WTC11 (cell line): ENCODE measurements around the gene RYR2. TPM values are rescaled to one million over a fixed set of nuclear protein-coding genes. Genes with fewer than 3 reads are reported as not detected.

Experiments
- ATAC-seq: fragments of 200-7000 bp; cut with Tn5 transposase; 2 replicates; pipeline ENCODE4 v1.10.0; 2021; ENCODE audit warnings: mild to moderate bottlenecking, moderate library complexity
- CTCF ChIA-PET: fragments of 300-600 bp; sonication (Branson Sonifier 250); formaldehyde crosslinking; loops from one replicate; lab custom pipeline; 2021; ENCODE audit warnings: antibody characterized with exemption; lab: Charles Lee
- POLR2A ChIA-PET: fragments of 350-600 bp; sonication (Branson Sonifier 250); formaldehyde crosslinking; loops from one replicate; lab custom pipeline; 2021; ENCODE audit warnings: antibody characterized with exemption; lab: Charles Lee
- DNase-seq: peaks from one replicate; pipeline ENCODE4 v3.0.0; 2021; ENCODE audit warnings: low spot score
- H3K27ac Mint-ChIP-seq: 2 replicates; pipeline ENCODE4 v1.8.0; 2021; ENCODE audit warnings: mixed read lengths
- H3K27me3 Mint-ChIP-seq: 2 replicates; pipeline ENCODE4 v1.8.0; 2021; ENCODE audit warnings: low read depth, mild to moderate bottlenecking, moderate library complexity, mixed read lengths
- H3K36me3 Mint-ChIP-seq: 2 replicates; pipeline ENCODE4 v1.8.0; 2021; ENCODE audit warnings: mixed read lengths
- H3K4me1 Mint-ChIP-seq: 2 replicates; pipeline ENCODE4 v1.8.0; 2022; ENCODE audit warnings: mixed read lengths
- H3K4me3 Mint-ChIP-seq: 2 replicates; pipeline ENCODE4 v1.8.0; 2021; ENCODE audit warnings: mild to moderate bottlenecking, moderate library complexity, mixed read lengths
- H3K9me3 Mint-ChIP-seq: 2 replicates; pipeline ENCODE4 v1.8.0; 2021; ENCODE audit warnings: mixed read lengths
- CREB1 ChIP-seq: sonication (generic); formaldehyde crosslinking; IDR thresholded peaks from 2 replicates; pipeline ENCODE4 v1.8.0; 2023; ENCODE audit warnings: mild to moderate bottlenecking, missing genetic modification reagents
- CREM ChIP-seq: sonication (generic); formaldehyde crosslinking; IDR thresholded peaks from 2 replicates; pipeline ENCODE4 v1.8.1; 2022; ENCODE audit warnings: mild to moderate bottlenecking, missing genetic modification reagents, moderate library complexity
- ELF4 ChIP-seq: sonication (generic); formaldehyde crosslinking; IDR thresholded peaks from 2 replicates; pipeline ENCODE4 v1.8.1; 2022; ENCODE audit warnings: low read depth, mild to moderate bottlenecking, moderate library complexity, missing genetic modification reagents
- ETV6 ChIP-seq: sonication (generic); formaldehyde crosslinking; IDR thresholded peaks from 2 replicates; pipeline ENCODE4 v1.8.1; 2022; ENCODE audit warnings: mild to moderate bottlenecking, missing genetic modification reagents
- GABPB1 ChIP-seq: sonication (generic); formaldehyde crosslinking; IDR thresholded peaks from 2 replicates; pipeline ENCODE4 v1.8.1; 2023; ENCODE audit warnings: mild to moderate bottlenecking, missing genetic modification reagents
- PRRX2 ChIP-seq: fragments of 250-450 bp; sonication (Bioruptor Pico); IDR thresholded peaks from 2 replicates; pipeline ENCODE4 v1.8.0; 2021; ENCODE audit warnings: mild to moderate bottlenecking
- RELA ChIP-seq: sonication (generic); formaldehyde crosslinking; IDR thresholded peaks from 2 replicates; pipeline ENCODE4 v1.8.1; 2022; ENCODE audit warnings: missing genetic modification reagents, mild to moderate bottlenecking, borderline replicate concordance
- SMAD4 ChIP-seq: sonication (generic); formaldehyde crosslinking; IDR thresholded peaks from 2 replicates; pipeline ENCODE4 v1.8.0; 2022; ENCODE audit warnings: mild to moderate bottlenecking, missing genetic modification reagents
- SP1 ChIP-seq: sonication (generic); formaldehyde crosslinking; conservative IDR thresholded peaks from 2 replicates; pipeline ENCODE4 v1.8.1; 2022; ENCODE audit warnings: missing genetic modification reagents
- TEAD4 ChIP-seq: sonication (generic); formaldehyde crosslinking; IDR thresholded peaks from 2 replicates; pipeline ENCODE4 v1.8.0; 2022; ENCODE audit warnings: mild to moderate bottlenecking, missing genetic modification reagents
- ZBTB21 ChIP-seq: sonication (generic); formaldehyde crosslinking; IDR thresholded peaks from 2 replicates; pipeline ENCODE4 v1.8.1; 2023; ENCODE audit warnings: mild to moderate bottlenecking, missing genetic modification reagents, borderline replicate concordance
- ZNF396 ChIP-seq: fragments of 250-450 bp; sonication (Bioruptor Pico); IDR thresholded peaks from 2 replicates; pipeline ENCODE4 v1.8.0; 2021; ENCODE audit warnings: mild to moderate bottlenecking, moderate library complexity, borderline replicate concordance
- total RNA-seq: library from RNA; stranded (reverse); gene quantifications from 3 replicates; pipeline ENCODE4 v1.2.3, GENCODE V29; 2021
- TF ChIP-seq, protein P1 (sequence below): sonication (generic); formaldehyde crosslinking; IDR thresholded peaks from 2 replicates; pipeline ENCODE4 v1.8.1; 2023; ENCODE audit warnings: mild to moderate bottlenecking, missing genetic modification reagents, borderline replicate concordance
- TF ChIP-seq, protein P2 (sequence below): sonication (generic); formaldehyde crosslinking; IDR thresholded peaks from 2 replicates; pipeline ENCODE4 v1.8.0; 2022; ENCODE audit warnings: mild to moderate bottlenecking, missing genetic modification reagents
- TF ChIP-seq, protein P3 (sequence below): sonication (generic); formaldehyde crosslinking; IDR thresholded peaks from 2 replicates; pipeline ENCODE4 v1.8.0; 2023; ENCODE audit warnings: missing genetic modification reagents, mild to moderate bottlenecking, borderline replicate concordance
- TF ChIP-seq, protein P4 (sequence below): fragments of 250-450 bp; sonication (Bioruptor Pico); IDR thresholded peaks from 2 replicates; pipeline ENCODE4 v1.9.0; 2021; ENCODE audit warnings: mild to moderate bottlenecking, borderline replicate concordance
- TF ChIP-seq, protein P5 (sequence below): sonication (generic); formaldehyde crosslinking; IDR thresholded peaks from 2 replicates; pipeline ENCODE4 v1.8.1; 2022; ENCODE audit warnings: low read depth, missing genetic modification reagents, borderline replicate concordance
- TF ChIP-seq, protein P6 (sequence below): sonication (generic); formaldehyde crosslinking; conservative IDR thresholded peaks from 2 replicates; pipeline ENCODE4 v1.8.1; 2022; ENCODE audit warnings: mild to moderate bottlenecking, missing genetic modification reagents
- TF ChIP-seq, protein P7 (sequence below): sonication (generic); formaldehyde crosslinking; IDR thresholded peaks from 2 replicates; pipeline ENCODE4 v1.8.0; 2022; ENCODE audit warnings: missing genetic modification reagents

RYR2 gene
- total RNA-seq, 1 experiment from 2014 or later: 7.9 TPM

DNA sequence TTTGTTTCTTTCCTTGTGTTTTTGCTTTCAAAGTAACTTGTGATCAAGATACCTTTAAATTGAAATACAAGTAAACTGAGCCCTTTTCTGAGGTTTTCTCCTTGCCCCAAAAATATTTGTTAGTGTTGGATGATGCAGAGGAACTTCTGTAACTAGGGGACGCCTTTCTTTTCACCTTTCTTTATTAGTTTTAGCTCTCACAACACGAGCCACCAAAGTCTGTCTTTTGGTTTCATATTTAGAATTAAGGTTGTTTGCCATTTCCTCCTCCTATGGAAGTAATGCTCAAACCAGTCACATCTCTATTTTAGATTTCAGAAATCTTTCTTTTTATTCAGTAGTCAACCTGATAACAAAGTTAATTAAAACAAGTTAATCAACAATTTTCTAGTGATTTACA is 727.9 kb downstream of the RYR2 start (continued):
- TF ChIP-seq, protein P1, sequence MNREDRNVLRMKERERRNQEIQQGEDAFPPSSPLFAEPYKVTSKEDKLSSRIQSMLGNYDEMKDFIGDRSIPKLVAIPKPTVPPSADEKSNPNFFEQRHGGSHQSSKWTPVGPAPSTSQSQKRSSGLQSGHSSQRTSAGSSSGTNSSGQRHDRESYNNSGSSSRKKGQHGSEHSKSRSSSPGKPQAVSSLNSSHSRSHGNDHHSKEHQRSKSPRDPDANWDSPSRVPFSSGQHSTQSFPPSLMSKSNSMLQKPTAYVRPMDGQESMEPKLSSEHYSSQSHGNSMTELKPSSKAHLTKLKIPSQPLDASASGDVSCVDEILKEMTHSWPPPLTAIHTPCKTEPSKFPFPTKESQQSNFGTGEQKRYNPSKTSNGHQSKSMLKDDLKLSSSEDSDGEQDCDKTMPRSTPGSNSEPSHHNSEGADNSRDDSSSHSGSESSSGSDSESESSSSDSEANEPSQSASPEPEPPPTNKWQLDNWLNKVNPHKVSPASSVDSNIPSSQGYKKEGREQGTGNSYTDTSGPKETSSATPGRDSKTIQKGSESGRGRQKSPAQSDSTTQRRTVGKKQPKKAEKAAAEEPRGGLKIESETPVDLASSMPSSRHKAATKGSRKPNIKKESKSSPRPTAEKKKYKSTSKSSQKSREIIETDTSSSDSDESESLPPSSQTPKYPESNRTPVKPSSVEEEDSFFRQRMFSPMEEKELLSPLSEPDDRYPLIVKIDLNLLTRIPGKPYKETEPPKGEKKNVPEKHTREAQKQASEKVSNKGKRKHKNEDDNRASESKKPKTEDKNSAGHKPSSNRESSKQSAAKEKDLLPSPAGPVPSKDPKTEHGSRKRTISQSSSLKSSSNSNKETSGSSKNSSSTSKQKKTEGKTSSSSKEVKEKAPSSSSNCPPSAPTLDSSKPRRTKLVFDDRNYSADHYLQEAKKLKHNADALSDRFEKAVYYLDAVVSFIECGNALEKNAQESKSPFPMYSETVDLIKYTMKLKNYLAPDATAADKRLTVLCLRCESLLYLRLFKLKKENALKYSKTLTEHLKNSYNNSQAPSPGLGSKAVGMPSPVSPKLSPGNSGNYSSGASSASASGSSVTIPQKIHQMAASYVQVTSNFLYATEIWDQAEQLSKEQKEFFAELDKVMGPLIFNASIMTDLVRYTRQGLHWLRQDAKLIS (CRISPR knock-in tag): no peak
- no peak for TF ChIP-seq ETV6 (CRISPR knock-in tag)
- no peak for TF ChIP-seq CREB1
- TF ChIP-seq ELF4: no peak
- no peak for TF ChIP-seq RELA (CRISPR knock-in tag)
- TF ChIP-seq, protein P2, sequence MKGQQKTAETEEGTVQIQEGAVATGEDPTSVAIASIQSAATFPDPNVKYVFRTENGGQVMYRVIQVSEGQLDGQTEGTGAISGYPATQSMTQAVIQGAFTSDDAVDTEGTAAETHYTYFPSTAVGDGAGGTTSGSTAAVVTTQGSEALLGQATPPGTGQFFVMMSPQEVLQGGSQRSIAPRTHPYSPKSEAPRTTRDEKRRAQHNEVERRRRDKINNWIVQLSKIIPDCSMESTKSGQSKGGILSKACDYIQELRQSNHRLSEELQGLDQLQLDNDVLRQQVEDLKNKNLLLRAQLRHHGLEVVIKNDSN (CRISPR knock-in tag): no peak
- TF ChIP-seq ZNF396 (CRISPR knock-in tag): no peak
- TF ChIP-seq PRRX2 (CRISPR knock-in tag): no peak
- TF ChIP-seq, protein P3, sequence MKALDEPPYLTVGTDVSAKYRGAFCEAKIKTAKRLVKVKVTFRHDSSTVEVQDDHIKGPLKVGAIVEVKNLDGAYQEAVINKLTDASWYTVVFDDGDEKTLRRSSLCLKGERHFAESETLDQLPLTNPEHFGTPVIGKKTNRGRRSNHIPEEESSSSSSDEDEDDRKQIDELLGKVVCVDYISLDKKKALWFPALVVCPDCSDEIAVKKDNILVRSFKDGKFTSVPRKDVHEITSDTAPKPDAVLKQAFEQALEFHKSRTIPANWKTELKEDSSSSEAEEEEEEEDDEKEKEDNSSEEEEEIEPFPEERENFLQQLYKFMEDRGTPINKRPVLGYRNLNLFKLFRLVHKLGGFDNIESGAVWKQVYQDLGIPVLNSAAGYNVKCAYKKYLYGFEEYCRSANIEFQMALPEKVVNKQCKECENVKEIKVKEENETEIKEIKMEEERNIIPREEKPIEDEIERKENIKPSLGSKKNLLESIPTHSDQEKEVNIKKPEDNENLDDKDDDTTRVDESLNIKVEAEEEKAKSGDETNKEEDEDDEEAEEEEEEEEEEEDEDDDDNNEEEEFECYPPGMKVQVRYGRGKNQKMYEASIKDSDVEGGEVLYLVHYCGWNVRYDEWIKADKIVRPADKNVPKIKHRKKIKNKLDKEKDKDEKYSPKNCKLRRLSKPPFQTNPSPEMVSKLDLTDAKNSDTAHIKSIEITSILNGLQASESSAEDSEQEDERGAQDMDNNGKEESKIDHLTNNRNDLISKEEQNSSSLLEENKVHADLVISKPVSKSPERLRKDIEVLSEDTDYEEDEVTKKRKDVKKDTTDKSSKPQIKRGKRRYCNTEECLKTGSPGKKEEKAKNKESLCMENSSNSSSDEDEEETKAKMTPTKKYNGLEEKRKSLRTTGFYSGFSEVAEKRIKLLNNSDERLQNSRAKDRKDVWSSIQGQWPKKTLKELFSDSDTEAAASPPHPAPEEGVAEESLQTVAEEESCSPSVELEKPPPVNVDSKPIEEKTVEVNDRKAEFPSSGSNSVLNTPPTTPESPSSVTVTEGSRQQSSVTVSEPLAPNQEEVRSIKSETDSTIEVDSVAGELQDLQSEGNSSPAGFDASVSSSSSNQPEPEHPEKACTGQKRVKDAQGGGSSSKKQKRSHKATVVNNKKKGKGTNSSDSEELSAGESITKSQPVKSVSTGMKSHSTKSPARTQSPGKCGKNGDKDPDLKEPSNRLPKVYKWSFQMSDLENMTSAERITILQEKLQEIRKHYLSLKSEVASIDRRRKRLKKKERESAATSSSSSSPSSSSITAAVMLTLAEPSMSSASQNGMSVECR (CRISPR knock-in tag): no peak
- no peak for TF ChIP-seq SMAD4
- TF ChIP-seq TEAD4 (CRISPR knock-in tag): no peak
- TF ChIP-seq, protein P4, sequence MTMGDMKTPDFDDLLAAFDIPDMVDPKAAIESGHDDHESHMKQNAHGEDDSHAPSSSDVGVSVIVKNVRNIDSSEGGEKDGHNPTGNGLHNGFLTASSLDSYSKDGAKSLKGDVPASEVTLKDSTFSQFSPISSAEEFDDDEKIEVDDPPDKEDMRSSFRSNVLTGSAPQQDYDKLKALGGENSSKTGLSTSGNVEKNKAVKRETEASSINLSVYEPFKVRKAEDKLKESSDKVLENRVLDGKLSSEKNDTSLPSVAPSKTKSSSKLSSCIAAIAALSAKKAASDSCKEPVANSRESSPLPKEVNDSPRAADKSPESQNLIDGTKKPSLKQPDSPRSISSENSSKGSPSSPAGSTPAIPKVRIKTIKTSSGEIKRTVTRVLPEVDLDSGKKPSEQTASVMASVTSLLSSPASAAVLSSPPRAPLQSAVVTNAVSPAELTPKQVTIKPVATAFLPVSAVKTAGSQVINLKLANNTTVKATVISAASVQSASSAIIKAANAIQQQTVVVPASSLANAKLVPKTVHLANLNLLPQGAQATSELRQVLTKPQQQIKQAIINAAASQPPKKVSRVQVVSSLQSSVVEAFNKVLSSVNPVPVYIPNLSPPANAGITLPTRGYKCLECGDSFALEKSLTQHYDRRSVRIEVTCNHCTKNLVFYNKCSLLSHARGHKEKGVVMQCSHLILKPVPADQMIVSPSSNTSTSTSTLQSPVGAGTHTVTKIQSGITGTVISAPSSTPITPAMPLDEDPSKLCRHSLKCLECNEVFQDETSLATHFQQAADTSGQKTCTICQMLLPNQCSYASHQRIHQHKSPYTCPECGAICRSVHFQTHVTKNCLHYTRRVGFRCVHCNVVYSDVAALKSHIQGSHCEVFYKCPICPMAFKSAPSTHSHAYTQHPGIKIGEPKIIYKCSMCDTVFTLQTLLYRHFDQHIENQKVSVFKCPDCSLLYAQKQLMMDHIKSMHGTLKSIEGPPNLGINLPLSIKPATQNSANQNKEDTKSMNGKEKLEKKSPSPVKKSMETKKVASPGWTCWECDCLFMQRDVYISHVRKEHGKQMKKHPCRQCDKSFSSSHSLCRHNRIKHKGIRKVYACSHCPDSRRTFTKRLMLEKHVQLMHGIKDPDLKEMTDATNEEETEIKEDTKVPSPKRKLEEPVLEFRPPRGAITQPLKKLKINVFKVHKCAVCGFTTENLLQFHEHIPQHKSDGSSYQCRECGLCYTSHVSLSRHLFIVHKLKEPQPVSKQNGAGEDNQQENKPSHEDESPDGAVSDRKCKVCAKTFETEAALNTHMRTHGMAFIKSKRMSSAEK: no peak
- no peak for TF ChIP-seq GABPB1 (CRISPR knock-in tag)
- no peak for TF ChIP-seq CREM (CRISPR knock-in tag)
- TF ChIP-seq, all 79 proteins: peak for 0

DNA sequence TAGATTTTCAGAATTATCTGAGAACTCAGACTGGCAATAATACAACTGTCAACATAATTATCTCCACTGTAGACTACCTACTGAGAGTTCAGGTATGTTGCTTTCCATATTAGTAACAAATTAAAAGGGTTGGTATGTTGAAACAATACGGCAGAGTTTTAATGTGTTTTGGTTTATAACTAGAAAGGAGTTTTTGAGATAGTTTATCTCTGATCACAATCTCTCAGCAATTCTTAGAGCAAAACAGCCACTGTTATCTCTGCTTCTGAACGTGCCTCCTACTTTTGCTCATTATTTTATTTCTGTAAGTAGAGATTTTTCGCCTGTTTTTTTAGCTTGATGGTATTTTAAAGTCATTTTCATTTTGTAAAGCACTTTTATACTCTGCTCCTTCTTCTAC is 730.0 kb downstream of the RYR2 start:
- no peak overlapping the region for H3K27ac Mint-ChIP-seq
- no peaks in the 10 kb centered on the region for H3K9me3 Mint-ChIP-seq
- ATAC-seq (no peak), DNase-seq (no peak)
- H3K27me3 Mint-ChIP-seq: no peaks in the 10 kb centered on the region
- H3K4me3 Mint-ChIP-seq: no peak overlapping the region
- no peaks in the 10 kb centered on the region for H3K4me1 Mint-ChIP-seq
- ChIA-PET POLR2A (no interaction called here), CTCF (no interaction called here)
- no peaks in the 10 kb centered on the region for H3K36me3 Mint-ChIP-seq
- TF ChIP-seq, protein P5, sequence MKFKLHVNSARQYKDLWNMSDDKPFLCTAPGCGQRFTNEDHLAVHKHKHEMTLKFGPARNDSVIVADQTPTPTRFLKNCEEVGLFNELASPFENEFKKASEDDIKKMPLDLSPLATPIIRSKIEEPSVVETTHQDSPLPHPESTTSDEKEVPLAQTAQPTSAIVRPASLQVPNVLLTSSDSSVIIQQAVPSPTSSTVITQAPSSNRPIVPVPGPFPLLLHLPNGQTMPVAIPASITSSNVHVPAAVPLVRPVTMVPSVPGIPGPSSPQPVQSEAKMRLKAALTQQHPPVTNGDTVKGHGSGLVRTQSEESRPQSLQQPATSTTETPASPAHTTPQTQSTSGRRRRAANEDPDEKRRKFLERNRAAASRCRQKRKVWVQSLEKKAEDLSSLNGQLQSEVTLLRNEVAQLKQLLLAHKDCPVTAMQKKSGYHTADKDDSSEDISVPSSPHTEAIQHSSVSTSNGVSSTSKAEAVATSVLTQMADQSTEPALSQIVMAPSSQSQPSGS (CRISPR knock-in tag): no peak
- no peak for TF ChIP-seq RELA (CRISPR knock-in tag)
- no peak for TF ChIP-seq SP1
- TF ChIP-seq, protein P6, sequence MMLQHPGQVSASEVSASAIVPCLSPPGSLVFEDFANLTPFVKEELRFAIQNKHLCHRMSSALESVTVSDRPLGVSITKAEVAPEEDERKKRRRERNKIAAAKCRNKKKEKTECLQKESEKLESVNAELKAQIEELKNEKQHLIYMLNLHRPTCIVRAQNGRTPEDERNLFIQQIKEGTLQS (CRISPR knock-in tag): no peak
- TF ChIP-seq ZBTB21 (CRISPR knock-in tag): no peak
- TF ChIP-seq, protein P7, sequence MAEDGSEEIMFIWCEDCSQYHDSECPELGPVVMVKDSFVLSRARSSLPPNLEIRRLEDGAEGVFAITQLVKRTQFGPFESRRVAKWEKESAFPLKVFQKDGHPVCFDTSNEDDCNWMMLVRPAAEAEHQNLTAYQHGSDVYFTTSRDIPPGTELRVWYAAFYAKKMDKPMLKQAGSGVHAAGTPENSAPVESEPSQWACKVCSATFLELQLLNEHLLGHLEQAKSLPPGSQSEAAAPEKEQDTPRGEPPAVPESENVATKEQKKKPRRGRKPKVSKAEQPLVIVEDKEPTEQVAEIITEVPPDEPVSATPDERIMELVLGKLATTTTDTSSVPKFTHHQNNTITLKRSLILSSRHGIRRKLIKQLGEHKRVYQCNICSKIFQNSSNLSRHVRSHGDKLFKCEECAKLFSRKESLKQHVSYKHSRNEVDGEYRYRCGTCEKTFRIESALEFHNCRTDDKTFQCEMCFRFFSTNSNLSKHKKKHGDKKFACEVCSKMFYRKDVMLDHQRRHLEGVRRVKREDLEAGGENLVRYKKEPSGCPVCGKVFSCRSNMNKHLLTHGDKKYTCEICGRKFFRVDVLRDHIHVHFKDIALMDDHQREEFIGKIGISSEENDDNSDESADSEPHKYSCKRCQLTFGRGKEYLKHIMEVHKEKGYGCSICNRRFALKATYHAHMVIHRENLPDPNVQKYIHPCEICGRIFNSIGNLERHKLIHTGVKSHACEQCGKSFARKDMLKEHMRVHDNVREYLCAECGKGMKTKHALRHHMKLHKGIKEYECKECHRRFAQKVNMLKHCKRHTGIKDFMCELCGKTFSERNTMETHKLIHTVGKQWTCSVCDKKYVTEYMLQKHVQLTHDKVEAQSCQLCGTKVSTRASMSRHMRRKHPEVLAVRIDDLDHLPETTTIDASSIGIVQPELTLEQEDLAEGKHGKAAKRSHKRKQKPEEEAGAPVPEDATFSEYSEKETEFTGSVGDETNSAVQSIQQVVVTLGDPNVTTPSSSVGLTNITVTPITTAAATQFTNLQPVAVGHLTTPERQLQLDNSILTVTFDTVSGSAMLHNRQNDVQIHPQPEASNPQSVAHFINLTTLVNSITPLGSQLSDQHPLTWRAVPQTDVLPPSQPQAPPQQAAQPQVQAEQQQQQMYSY (CRISPR knock-in tag): no peak
